Neural crest cell (in vitro differentiated cells): ENCODE results near the gene EIF4E3. TPM values are rescaled to one million over a fixed set of nuclear protein-coding genes. Genes with fewer than 3 reads are reported as not detected.

Experiments
- DNase-seq: peaks from one replicate; pipeline ENCODE4 v3.0.0; 2021; ENCODE audit warnings: low read depth, mixed read lengths, low spot score
- H3K27ac Mint-ChIP-seq: one replicate; pipeline ENCODE4 v1.8.0; 2021; ENCODE audit warnings: mild to moderate bottlenecking, mixed read lengths; ENCODE audit not compliant: unreplicated experiment
- H3K27me3 Mint-ChIP-seq: 2 replicates; pipeline ENCODE4 v1.8.0; 2021; ENCODE audit warnings: low read depth, mild to moderate bottlenecking, mixed read lengths
- H3K36me3 Mint-ChIP-seq: 2 replicates; pipeline ENCODE4 v1.8.0; 2021; ENCODE audit warnings: low read depth, mild to moderate bottlenecking, mixed read lengths
- H3K4me1 Mint-ChIP-seq: 2 replicates; pipeline ENCODE4 v1.8.0; 2021; ENCODE audit warnings: mixed read lengths
- H3K4me3 Mint-ChIP-seq: one replicate; pipeline ENCODE4 v1.8.0; 2021; ENCODE audit warnings: mild to moderate bottlenecking, mixed read lengths
- H3K9me3 Mint-ChIP-seq: 2 replicates; pipeline ENCODE4 v1.8.0; 2021; ENCODE audit warnings: mixed read lengths
- CTCF ChIP-seq: fragments of 200-600 bp; sonication (generic); conservative IDR thresholded peaks from 2 replicates; pipeline ENCODE4 v1.5.0; 2021; ENCODE audit warnings: antibody characterized with exemption, mild to moderate bottlenecking
- total RNA-seq: library from RNA; stranded (reverse); gene quantifications from 2 replicates; pipeline ENCODE4 v1.2.1, GENCODE V29; 2021

The EIF4E3 gene
- total RNA-seq, 1 donor from 2014 or later: 8.9 TPM

DNA sequence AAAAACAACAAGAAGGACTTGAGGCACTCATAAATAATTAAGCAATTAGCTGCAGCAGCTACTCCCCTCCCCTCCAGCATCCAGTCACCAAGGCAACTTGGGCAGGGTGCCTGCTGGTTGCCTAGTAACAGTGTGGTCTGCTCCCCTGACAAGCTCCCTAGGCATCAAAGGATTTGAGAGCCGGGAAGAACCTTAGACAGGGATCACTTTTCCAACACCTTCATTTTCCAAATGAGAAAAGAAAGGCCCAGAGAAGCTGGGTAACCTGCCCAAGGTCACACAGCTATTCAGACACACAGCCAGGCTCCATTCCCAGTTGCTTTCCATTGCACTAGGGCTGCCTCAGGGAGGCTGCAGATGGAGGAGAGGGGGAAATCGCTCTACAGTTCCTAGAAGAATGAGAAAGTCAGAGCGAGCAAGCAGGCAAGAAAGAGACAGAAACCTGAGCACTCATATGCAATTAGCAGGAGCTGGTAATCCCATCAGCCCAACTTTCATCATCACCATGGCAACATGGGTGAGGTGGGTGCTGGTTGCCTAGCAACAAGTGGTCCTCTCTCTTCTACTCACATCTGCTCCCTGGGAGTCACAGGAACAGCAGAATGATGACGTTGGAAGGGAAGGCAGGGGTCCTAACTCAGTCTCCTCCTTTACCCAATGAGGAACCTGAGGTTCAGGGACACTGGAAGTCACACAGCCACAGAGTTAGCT, 3.6 kb upstream of the EIF4E3 start:
- Mint-ChIP-seq H3K4me3 (peak overlapping the region; percentile 47), H3K27ac (no peak overlapping the region), H3K4me1 (peaks cover 27% of the 10 kb centered on the region), H3K9me3 (no peaks in the 10 kb centered on the region), H3K27me3 (peaks cover 37% of the 10 kb centered on the region), H3K36me3 (no peaks in the 10 kb centered on the region)
- no peak for DNase-seq
- TF ChIP-seq CTCF: no peak

- no peaks in the 10 kb centered on the region for H3K9me3 Mint-ChIP-seq
- no peak for DNase-seq
- H3K4me1 Mint-ChIP-seq: peaks cover 27% of the 10 kb centered on the region
- peaks cover 55% of the 10 kb centered on the region for H3K27me3 Mint-ChIP-seq
- no peak overlapping the region for H3K27ac Mint-ChIP-seq
- H3K36me3 Mint-ChIP-seq: no peaks in the 10 kb centered on the region
- peak overlapping the region; percentile 75 for H3K4me3 Mint-ChIP-seq
- TF ChIP-seq CTCF: no peak
These were observed 944 bp upstream of the EIF4E3 start for GRCh38 chr3:71726146-71726545.

DNA sequence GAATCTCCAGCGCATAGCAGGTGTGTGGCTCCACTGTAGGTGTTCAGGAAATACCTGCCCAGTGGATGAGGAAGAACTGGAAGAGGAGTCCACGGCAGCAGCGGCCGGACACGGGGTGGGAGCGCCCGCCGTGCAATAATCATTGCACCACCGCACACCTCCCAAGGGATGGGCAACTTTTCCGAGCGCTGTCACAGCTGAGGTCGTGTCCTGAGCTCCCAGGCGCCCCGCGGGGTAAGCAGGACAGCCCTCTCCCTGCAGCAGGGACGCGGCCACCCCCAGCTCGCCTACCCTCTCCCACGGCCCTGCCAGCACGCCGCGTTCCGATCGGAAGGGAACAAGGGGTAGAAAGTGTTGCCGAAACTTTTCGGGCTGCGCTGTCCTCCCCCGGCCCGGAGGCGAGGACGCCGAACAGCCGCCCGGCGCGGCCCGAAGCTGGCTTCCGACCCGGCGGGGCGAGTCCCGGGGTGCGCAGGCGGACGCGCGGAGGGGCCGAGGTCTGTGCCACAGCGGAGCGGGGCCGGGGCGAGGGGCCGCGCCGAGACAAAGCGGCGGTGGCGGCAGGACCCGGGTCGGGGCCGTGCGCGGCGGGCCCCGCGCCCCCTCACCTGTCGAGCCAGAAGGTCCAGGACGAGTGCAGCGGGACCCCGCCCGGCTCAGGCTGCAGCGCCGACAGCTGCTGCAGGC, 475 bp downstream of the EIF4E3 start:
- Mint-ChIP-seq H3K9me3 (no peaks in the 10 kb centered on the region), H3K27me3 (peaks cover 58% of the 10 kb centered on the region), H3K36me3 (no peaks in the 10 kb centered on the region), H3K4me1 (peaks cover 23% of the 10 kb centered on the region), H3K4me3 (peak overlapping the region; percentile 89), H3K27ac (no peak overlapping the region)
- no peak for TF ChIP-seq CTCF
- DNase-seq: peak; percentile 28

DNA sequence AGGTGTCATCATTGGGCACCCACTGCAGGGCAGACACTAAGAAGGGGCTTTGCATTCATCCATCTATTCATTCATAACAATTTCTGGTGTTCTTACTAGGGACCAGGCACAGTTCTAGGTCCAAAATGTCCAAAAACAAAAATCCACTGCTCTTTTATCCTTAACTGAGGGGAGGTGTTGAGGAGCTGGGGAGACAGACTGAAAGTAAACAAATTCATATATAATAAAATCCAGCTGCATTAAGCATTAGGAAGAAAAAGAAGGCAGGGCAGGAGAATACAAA, 1.1 kb downstream of the EIF4E3 start:
- peaks cover 20% of the 10 kb centered on the region for H3K4me1 Mint-ChIP-seq
- no peaks in the 10 kb centered on the region for H3K9me3 Mint-ChIP-seq
- no peak overlapping the region for H3K27ac Mint-ChIP-seq
- no peak for DNase-seq
- H3K4me3 Mint-ChIP-seq: peak overlapping the region; percentile 89
- H3K27me3 Mint-ChIP-seq: peaks cover 58% of the 10 kb centered on the region
- H3K36me3 Mint-ChIP-seq: no peaks in the 10 kb centered on the region
- TF ChIP-seq CTCF: no peak

DNA sequence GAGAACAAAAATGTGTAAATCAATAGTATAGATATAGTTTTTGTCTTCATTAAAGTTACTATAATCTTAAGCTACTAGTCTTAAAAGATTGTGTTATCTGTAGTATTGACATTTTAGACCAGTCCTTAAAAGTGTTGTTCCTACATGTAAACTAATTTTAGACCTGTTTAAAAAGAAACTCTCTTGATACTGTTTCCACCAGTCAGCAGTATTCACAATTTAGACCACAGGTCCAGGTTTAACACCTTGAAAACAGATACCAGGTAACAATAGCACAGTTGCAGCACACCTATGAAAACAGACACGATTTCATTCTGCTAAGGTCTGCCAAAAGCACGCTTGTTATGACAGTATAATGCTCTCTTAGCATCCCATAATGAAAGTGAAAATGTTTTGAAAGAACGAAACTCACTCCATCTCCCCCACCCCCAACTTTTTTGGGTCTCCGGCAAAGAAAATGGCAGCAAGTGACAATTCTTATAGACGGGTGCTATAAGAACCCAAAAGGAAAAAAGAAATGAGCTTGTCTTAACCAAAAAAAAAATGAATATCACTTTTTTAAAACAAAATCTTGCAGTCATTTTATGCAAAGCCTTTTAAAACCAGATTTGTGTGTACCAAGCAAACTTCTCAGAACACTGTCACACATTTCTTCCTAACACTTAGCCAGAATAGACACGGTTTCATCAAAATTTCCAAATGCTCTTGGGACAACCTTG, 1.6 kb downstream of the EIF4E3 start:
- H3K27me3 Mint-ChIP-seq: peaks cover 55% of the 10 kb centered on the region
- peak overlapping the region; percentile 89 for H3K4me3 Mint-ChIP-seq

More for the DNA sequence above, 1.6 kb downstream of the EIF4E3 start:
- Mint-ChIP-seq H3K27ac (no peak overlapping the region), H3K4me1 (peaks cover 18% of the 10 kb centered on the region), H3K36me3 (no peaks in the 10 kb centered on the region), H3K9me3 (no peaks in the 10 kb centered on the region)
- no peak for TF ChIP-seq CTCF
- DNase-seq: no peak
